Ovary (tissue), 3 donors: ENCODE results near the gene EFCAB13.

ENCODE experiments used
- CTCF ChIP-seq, 3 donors: fragments of 450-650 bp in 2 of 3; fragments of 200-600 bp in 1 of 3; IDR thresholded peaks; one replicate each; pipeline versions ENCODE4 v1.5.1 to v1.8.0; 2016 to 2022; ENCODE audit warnings: antibody characterized with exemption in 3 of 3, mild to moderate bottlenecking in 1 of 3
- POLR2A ChIP-seq: fragments of 450-650 bp; IDR thresholded peaks from one replicate; pipeline ENCODE4 v1.6.1; 2017; ENCODE audit warnings: antibody characterized with exemption, mild to moderate bottlenecking, moderate library complexity
- donor health status: DM: no; HTN: no; CAD: no.

- TF ChIP-seq CTCF (IDR thresholded peaks at IDR 0.05) (no peak), POLR2A (no peak)
Measured at GRCh38 chr17:47276868-47277267, 46.9 kb upstream of the EFCAB13 start.
